LNCAP (cell line): ENCODE data around the gene PHLDB1.

ENCODE experiments used
- TF ChIP-seq, protein P1 (sequence below): fragments of 450-650 bp; IDR thresholded peaks from 2 replicates; pipeline ENCODE4 v1.5.1; 2017; ENCODE audit warnings: mild to moderate bottlenecking

PHLDB1 gene

DNA sequence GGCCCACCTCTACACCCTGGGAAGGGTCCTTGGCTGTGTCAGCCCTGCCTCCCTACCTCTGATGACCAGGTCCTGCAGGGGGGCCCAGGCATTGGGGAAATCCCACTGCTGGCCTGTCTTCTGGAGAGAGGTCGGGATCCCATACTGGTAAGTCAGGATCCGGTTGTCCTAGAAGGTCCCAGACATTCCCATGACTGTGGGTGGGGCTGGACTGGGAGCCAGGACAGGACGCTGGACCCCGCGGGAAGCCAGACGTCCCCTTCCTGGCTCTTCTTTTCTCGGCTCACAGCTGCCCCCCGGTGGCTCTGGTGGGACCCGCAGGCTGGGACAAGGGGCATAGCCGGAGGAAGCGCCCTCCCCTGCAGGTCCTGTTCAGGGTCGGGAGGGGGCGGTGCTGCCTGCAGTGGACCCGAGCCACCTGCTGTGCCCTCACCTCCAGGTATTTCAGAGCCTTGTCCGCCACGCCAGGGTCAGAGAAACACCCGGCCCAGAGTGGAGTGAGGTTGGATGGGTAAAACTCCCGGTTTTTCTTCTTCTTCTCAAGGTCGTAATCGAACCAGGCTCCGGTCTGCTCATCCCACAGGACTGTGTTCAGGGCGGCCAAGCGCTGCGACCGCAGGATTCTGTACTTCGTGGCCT lies 52.0 kb downstream of the PHLDB1 start:
- TF ChIP-seq, protein P1, sequence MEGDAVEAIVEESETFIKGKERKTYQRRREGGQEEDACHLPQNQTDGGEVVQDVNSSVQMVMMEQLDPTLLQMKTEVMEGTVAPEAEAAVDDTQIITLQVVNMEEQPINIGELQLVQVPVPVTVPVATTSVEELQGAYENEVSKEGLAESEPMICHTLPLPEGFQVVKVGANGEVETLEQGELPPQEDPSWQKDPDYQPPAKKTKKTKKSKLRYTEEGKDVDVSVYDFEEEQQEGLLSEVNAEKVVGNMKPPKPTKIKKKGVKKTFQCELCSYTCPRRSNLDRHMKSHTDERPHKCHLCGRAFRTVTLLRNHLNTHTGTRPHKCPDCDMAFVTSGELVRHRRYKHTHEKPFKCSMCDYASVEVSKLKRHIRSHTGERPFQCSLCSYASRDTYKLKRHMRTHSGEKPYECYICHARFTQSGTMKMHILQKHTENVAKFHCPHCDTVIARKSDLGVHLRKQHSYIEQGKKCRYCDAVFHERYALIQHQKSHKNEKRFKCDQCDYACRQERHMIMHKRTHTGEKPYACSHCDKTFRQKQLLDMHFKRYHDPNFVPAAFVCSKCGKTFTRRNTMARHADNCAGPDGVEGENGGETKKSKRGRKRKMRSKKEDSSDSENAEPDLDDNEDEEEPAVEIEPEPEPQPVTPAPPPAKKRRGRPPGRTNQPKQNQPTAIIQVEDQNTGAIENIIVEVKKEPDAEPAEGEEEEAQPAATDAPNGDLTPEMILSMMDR, result peak; percentile 92

DNA sequence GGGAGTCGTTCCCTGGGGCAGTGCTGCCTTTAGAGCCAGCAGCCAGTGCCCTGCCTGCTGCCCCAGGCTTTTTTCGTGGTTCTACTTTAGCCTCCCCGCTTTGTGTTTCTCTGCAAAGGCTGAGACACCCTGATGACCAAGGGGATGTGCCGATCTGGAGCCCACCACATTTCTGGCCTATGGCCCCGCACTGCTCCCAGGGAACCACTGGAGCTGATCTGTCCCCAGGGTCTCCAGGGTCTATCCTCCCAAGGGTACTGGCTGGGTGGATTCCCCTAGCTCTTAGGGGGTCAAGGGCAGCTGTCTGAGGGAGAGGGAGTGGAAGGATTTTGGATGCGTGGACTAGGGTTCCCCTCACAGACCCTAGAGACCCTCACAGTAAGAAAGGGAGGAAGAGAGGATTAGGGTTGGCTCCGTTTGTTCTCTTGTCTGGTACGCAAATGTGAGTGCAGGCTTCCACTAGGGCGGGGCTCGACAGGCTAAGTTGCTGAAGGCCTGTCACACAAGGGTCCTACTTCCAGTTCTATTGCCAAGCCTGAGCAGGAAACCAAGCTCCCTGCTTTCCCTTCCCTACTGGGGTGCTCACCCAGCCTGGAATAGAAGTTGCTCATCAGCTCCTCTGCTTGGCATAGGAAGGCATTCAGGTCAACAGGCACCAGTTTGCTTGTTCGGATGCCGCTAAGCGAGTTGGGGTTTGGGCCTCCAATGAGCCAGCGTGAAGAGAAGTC lies 52.7 kb downstream of the PHLDB1 start:
- TF ChIP-seq, protein P1, result no peak

DNA sequence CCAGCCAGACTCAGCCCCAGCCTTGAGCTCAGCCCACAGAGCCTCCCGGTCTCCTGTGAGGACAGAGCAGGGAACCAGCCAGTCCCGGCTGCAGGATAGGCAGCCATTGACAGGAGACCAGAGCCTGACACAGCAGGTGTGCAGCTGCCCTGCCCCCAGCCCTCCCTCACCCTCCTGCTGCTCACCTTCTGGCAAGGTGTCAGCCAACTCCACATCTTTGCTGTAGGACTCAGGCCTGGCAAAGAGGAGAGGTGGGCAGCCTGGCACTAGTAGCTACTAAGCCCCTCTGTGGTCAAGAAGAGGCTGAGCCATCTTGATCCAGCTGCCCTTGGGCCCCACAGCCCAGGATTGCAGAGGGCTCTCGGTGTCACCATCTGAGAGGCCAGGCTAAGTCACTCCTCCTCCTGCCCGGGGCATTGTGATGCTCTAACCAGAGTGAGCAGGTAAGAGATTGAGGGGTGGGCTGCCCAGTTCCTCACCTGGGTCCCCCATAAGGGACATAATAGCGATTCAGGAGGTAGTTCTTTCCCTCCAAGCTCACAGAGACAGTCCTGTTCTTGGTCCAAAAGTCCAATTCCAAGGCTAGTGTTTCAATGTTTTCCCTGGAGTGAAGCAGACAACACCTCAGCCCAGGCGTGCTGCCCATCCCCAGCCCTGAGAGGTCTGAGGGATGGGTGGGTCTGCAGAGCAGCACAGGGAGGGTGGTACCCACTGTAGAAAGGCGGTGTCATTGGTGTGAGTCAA lies 53.4 kb downstream of the PHLDB1 start:
- TF ChIP-seq, protein P1, result no peak

DNA sequence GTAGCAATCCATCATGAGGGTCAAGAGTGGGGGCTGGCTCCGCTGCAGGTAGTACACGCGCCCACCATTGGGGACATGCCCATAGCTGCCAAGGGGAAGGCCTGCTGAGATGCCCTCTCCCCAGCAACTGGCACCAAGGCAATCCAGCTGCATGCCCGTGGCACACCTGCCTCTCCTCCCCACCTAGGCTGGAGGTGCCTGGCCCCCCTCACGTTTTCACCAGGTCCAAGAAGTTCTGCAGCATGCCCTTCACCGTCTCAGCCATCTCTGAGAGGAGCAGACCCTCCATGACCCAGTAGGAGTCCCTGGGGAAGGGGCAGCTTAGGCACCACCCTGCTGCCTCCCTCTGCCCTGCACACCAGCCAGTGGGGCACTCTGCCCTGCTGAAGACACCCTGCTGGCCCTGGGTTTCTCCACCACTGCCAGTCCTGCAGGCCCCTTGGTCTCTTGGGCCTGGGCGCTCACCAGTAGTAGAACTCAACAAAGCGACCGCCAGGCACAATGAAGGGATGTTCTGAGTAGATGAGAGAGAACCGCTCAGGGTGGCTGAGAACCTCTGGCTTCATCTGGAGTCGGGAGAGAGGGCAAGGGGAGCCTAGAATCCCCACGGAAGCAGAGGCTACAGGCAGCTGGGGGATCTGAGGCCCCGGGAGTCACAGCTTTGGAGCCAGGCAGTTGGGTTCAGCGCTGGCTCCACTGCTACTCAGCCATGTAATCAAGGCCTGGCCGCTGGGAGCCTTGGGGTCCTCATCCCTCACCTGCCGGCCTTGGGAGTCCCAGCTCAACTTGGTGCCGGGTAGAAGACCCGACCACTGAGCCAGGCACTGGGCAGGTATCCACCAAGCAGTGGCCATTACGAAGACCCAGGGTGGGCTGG lies 54.2 kb downstream of the PHLDB1 start:
- TF ChIP-seq, protein P1, result no peak

DNA sequence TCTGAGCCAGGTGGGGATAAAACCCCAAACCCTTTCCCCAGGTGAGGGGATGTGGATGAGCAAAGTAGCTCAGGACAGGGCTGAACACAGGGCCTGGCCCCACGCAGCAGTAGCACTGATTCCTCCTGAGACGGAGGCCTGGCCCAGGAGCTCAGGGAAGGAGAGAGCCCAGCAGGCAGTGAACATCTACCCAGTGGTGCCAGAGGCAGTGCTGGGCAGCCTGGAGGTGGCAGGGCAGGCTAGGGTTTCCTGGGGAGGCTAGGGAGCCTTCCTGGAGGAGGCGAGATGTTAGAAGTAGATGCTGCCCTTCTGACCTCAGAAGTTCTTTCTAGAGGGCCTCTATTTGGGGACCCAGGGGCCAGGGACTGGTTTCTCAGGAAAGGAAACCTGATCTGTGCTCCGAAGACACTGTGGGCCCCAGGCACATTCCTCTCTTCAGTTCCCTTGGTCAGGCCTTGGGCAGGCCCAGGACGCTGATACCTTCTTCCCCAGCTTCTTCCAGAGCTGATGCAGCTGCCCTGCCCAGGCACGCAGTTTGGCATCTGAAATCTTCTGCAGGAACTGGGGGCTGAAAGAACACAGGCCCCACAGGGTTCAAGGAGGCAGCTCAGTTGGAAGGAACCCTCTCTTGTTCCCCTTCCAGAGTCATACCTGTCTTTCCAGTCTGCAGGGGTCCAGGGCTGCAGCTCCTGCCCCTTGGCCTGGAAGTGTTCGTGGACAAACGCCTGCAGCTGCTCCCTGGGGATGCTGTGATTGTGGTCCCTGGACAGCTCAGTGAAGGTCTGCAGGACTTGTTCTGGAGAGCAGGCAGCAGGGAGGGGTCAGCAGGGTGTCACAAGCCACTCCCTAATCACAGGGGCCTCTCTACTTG lies 55.2 kb downstream of the PHLDB1 start:
- TF ChIP-seq, protein P1, result no peak

DNA sequence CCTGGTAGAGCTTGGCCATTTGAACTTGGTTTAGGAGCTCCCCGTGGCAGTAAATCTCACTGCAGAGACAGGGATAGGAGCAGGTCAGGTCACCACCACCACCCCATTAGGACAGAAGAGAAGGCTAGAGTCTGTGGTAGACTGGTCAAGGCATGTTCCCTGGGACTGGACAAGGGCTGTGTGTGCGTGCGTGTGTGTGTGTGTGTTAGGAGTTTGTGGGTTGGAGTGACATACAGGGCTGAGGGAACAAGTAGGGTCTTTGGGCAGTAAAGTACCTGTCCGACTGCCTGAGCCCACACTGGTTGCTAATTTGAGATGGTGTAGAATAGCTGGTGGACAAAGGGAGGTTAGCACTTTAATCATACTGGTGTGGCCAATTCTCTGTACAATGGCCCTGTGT lies 56.0 kb downstream of the PHLDB1 start:
- TF ChIP-seq, protein P1, result no peak
